IPS-20b (cell line): ENCODE data around the gene ZBTB26.
"Not testable (repeated sequence)": the region's sequence is repeated elsewhere in the genome, so short reads cannot be mapped to it uniquely, and the experiment has no call there.

Experiments
- H3K27ac ChIP-seq: one replicate; pipeline ENCODE4 v1.5.1; 2013; ENCODE audit warnings: low read length
- H3K27me3 ChIP-seq: 2 replicates; pipeline ENCODE4 v1.6.1; 2013; ENCODE audit warnings: mild to moderate bottlenecking, low read length, inconsistent platforms; ENCODE audit not compliant: insufficient read depth
- H3K36me3 ChIP-seq: 2 replicates; pipeline ENCODE4 v1.6.1; 2013; ENCODE audit warnings: low read depth, mild to moderate bottlenecking, inconsistent platforms, low read length, moderate library complexity; ENCODE audit not compliant: insufficient read depth
- H3K4me1 ChIP-seq: 2 replicates; pipeline ENCODE4 v1.6.1; 2013; ENCODE audit warnings: mild to moderate bottlenecking, control low read depth, inconsistent platforms, low read length, moderate library complexity; ENCODE audit not compliant: insufficient read depth
- H3K4me3 ChIP-seq: 2 replicates; pipeline ENCODE4 v1.5.1; 2013; ENCODE audit warnings: mild to moderate bottlenecking, low read length, inconsistent platforms
- H3K9ac ChIP-seq: 2 replicates; pipeline ENCODE4 v1.6.1; 2013; ENCODE audit warnings: low read depth, mild to moderate bottlenecking, inconsistent platforms, low read length, moderate library complexity
- H3K9me3 ChIP-seq: 2 replicates; pipeline ENCODE4 v1.6.1; 2013; ENCODE audit warnings: mild to moderate bottlenecking, low read depth, low read length, inconsistent platforms; ENCODE audit not compliant: insufficient read depth

ZBTB26 gene

DNA sequence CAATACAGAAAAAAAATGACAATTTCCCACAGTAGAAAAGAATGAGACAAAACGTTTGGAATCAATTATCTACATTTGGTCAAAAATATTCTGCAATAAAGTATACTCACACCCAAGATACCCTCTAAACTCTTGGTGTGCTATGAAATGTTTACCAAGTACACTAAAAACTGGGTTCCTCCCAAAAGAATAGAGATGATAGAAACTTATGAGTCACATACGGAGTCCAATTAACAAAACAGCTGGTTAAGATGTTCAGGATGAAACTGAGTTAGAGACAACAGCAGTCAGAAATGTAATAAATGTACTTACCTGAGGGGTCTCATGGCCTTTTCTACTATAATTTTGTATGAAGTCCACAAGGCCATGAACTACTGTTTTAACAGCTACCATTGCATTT lies 51.9 kb downstream of the ZBTB26 start:
- Histone ChIP-seq H3K4me3 (no peak overlapping the region), H3K27ac (no peak overlapping the region), H3K9ac (no peak overlapping the region), H3K9me3 (no peaks in the 10 kb centered on the region), H3K36me3 (peaks cover 95% of the 10 kb centered on the region), H3K4me1 (no peaks in the 10 kb centered on the region), H3K27me3 (no peaks in the 10 kb centered on the region)

DNA sequence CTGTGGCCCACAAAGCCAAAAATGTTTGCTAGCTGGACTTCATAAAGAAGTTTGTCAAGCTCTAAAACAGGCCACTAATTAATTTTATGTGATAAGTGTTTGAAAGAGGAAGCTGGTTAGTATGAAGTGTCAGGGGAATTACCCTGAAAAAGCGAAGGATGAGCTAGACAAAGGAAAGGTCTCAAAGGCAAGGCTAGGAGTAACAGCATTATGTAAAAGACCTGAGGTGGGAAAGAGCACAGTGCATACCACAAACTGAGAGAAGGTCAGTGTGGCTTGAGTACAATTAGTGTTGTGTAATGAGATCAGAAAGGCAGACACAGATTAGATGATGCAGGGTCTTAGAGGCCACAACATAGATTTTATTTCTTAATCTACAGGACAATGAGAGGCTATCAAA lies 55.8 kb downstream of the ZBTB26 start:
- H3K9me3 ChIP-seq, result no peaks in the 10 kb centered on the region
- no peaks in the 10 kb centered on the region for H3K4me1 ChIP-seq
- H3K27me3 ChIP-seq, result no peaks in the 10 kb centered on the region
- H3K4me3 ChIP-seq, result no peak overlapping the region
- H3K9ac ChIP-seq, result no peak overlapping the region
- H3K36me3 ChIP-seq, result peaks cover 94% of the 10 kb centered on the region
- H3K27ac ChIP-seq, result no peak overlapping the region

DNA sequence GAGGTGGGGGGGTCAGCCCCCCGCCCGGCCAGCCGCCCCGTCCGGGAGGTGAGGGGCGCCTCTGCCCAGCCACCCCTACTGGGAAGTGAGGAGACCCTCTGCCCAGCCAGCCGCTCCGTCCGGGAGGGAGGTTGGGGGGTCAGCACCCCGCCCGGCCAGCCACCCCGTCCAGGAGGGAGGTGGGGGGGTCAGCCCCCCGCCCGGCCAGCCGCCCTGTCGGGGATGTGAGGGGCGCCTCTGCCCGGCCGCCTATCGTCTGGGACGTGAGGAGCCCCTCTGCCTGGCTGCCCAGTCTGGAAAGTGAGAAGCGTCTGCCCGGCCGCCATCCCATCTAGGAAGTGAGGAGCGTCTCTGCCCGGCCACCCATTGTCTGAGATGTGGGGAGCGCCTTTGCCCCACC lies 64.0 kb downstream of the ZBTB26 start:
- not testable (repeated sequence) for H3K4me1 ChIP-seq, H3K9me3 ChIP-seq, H3K4me3 ChIP-seq, H3K9ac ChIP-seq, H3K27me3 ChIP-seq, H3K27ac ChIP-seq
- H3K36me3 ChIP-seq, result peaks cover 46% of the 10 kb centered on the region

DNA sequence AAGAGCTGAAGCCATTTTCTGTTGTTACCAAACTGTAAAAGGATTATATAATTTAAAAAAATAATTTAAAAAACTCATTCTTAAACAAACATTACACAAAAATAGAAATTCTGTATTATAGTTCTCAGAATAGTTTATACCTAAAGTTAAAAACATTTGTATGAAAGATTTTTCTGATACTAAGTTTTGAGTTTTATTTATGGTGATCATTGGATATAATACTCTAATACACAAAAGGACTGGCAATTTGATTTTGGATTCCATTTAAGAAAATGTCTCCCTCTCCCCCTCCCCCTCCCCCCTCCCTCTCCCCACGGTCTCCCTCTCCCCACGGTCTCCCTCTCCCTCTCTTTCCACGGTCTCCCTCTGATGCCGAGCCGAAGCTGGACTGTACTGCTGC lies 65.2 kb downstream of the ZBTB26 start:
- H3K9ac ChIP-seq, result no peak overlapping the region
- H3K4me3 ChIP-seq, result no peak overlapping the region
- no peaks in the 10 kb centered on the region for H3K4me1 ChIP-seq
- no peak overlapping the region for H3K27ac ChIP-seq
- peaks cover 46% of the 10 kb centered on the region for H3K36me3 ChIP-seq
- no peaks in the 10 kb centered on the region for H3K27me3 ChIP-seq
- no peaks in the 10 kb centered on the region for H3K9me3 ChIP-seq
